Hematopoietic multipotent progenitor cell treated with erythropoietin and hydrocortisone succinate and interleukin-3 and kit ligand, for 15 days (in vitro differentiated cells): ENCODE measurements around the gene GLRX3.
A peak's percentile ranks its signal among the peaks of the same experiment; 100 is the strongest.
"Not testable (repeated sequence)": the region's sequence is repeated elsewhere in the genome, so short reads cannot be mapped to it uniquely, and the experiment has no call there.

ENCODE experiments used
- DNase-seq: peaks from one replicate; pipeline ENCODE4 v3.0.0-alpha.2; 2015; ENCODE audit warnings: low spot score

Gene GLRX3

GRCh38 chr10:130189608-130190054, 53.4 kb downstream of the GLRX3 start:
- no peak for DNase-seq

GRCh38 chr10:130190055-130190736, 54.0 kb downstream of the GLRX3 start:
- peak; percentile 88 for DNase-seq

- no peak for DNase-seq
Observed at GRCh38 chr10:130190737-130191115, 54.5 kb downstream of the GLRX3 start.

- DNase-seq, result no peak
Observed at GRCh38 chr10:130191380-130191779, 55.2 kb downstream of the GLRX3 start.

GRCh38 chr10:130192276-130192848, 56.2 kb downstream of the GLRX3 start:
- DNase-seq, result no peak

DNA sequence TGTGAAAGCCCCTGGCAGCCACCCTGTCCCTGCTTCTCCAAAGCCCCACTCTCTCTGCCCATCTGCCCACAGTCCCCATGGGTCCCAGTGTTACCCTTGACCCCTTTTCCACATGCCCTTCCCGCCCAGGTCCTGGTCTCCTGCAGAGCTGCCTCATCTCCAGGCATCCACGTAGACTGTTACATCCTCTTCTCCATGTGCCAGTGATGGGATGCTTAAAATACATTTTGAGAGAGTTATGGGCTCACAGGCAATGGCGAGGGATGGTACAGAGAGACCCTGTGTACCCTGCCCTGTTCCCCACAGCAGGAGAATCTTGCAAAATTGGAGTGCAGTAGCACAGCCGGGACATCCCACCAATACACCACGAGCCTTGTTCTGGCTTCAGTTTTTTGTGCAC, 56.8 kb downstream of the GLRX3 start:
- DNase-seq, result no peak

DNA sequence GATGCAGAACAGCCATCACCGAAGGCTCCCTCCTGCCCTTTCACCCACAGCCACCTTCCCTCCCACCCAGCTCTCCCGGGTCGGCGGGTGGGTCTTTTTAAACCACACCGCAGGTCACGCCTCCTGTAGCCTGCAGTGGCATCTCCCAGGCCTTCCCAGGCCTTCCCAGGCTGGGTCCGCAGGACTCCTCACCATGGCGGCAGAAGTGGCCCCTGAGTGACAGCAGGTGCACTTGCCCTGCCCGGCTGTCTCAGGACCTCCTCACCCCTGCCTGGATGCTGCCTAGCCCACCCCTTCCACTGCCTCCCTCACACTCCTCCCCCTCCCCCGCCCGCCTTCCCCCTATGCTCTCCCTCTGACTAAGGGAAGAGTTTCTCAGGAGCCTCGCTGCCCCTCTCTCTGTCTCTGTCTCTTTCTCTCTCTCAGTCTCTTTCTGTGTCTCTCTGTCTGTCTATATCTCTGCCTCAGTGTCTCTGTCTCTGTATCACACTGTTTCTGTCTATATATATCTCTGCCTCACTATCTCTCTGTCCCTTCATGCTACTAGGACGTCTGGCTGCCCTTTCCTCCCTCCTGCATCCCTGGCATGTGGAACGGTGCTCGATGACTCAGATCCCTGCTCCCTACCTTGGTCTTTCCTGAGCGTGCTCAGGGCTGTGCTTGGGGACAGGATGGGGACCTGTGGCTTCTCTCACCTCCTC, 57.5 kb downstream of the GLRX3 start:
- no peak for DNase-seq

DNA sequence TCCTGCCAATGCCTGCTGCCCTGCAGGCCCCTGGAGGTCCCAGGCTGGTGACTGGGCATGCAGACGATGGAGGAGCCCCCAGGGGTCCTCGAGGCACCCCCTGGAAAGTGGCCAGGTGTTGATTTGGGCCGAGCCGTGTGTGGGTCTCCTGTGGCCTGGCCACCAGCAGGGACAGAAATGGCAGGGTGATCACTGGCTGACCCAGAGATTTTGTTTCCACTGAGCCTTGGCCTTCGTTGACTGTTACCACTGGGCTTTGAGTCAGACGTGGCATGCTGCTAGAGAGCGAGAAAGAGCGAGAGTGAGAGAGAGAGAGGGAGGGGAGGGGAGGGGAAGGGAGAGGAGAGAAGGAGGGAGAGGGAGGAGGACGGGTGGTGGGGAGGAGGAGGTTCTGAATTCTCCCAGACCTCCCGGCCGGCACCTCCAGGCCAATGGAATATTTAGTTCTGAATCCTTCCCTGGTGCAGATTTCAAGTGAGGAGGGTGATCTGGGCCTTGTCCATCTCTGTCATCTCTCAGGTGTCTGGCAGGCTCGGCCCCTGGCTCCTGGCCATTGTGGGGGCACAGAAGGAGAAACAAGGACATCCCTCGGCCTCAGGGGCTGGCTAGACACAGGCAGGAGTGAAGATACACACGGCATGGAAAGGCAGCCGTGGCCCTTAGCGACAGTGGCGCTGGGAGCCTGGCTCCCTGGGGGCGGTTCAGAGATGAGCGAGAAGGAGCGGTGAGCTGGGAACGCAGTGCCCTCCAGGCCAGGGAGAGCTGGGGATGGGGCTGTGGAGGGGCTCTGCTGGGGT, 58.2 kb downstream of the GLRX3 start:
- no peak for DNase-seq

DNA sequence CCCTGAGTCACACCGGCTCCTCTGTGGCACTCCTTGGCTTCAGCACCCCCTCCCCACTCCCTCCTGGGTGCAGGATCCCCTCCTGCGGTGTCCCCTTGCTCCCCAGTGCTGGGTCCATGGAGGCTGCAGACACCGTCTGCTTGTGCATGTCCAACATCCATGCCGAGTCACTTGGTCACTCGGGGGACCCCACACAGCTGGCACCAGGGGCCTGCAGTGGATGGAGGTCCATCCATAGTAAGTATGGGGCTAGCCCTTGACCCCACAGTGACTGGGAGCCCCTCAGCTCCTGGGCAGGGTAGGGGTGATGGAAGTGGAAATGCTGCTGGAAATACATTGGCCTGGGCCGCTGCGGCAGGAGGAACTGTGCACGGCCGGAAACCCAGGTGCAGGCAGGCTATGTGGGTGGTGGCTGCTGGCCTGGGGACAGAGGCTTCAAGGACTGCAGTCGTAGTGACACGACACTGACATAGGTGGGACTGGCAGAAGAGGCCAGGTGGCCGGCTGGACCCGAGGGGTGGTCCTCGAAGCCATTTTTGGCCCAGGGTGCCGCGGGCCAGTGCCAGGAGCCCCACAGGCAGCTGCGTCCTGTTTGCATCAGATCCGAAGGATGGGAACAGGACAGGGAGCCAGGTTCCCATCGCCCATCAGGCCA, 58.9 kb downstream of the GLRX3 start:
- no peak for DNase-seq

DNA sequence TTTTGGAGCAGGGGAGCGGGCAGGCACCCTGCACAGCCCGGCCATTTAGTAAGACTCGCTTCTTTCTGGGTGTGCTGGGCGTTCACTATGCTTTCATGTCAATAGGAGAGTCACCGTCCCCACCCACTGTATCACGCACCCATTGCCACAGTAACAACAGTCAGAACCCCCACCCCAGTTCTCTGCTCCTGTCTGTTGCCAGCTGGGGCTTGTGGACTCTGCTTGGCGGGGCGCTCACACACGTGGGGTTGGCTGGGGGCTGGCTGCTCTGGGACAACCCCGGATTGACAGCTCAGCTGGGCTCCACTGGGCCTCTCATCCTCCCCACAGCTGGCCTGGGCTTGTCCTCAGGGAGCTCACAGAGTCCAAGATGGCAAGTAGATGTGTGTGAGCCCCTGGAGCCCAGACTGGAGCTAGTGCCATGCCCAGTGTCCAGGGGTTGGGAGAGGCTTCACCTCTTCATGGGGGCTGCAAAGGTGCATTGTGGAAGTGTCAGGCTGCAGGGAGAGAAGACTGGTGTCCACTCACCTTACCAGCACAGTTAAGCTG, 59.6 kb downstream of the GLRX3 start:
- no peak for DNase-seq

GRCh38 chr10:130196511-130197487, 60.6 kb downstream of the GLRX3 start:
- DNase-seq, result no peak

DNA sequence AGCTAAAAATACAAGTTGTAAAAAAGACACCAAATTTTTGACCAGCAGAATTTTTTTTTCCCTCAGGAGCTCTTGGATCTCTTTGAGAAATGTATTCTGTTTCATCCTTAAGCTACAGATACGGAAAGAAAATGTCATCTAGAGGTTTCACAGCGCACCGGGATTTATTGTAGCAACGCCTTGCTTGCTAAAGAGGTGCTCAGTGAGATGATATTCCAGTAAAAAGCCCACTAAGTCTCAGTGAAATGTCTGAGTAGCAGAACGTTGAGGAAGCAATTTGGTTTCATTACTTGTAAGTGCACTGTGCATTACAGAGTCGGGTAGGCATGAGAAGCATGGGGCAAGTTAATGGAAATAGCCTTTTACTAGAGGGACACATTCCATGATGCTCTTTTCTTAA, 62.5 kb downstream of the GLRX3 start:
- DNase-seq, result no peak

GRCh38 chr10:130200179-130201042, 64.2 kb downstream of the GLRX3 start:
- no peak for DNase-seq

DNA sequence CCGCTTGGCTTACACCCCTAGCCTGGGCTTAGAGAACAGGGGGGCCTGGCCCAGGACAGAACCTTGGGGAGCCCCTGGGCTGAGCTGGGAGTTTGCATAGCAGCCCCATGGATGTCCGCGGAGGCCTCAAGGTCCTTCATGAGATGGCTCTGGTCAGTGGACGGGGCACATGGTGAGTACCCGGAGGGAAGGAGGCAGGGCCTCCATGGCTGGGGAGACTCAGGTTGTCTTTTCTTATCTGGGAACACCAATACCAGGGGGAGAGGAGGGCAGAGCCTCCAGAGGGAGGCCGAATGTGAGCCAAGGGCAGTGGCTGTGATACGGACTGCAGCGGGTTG, 64.8 kb downstream of the GLRX3 start:
- no peak for DNase-seq

- not testable (repeated sequence) for DNase-seq
Observed at GRCh38 chr10:130202150-130202549, 66.0 kb downstream of the GLRX3 start.

DNA sequence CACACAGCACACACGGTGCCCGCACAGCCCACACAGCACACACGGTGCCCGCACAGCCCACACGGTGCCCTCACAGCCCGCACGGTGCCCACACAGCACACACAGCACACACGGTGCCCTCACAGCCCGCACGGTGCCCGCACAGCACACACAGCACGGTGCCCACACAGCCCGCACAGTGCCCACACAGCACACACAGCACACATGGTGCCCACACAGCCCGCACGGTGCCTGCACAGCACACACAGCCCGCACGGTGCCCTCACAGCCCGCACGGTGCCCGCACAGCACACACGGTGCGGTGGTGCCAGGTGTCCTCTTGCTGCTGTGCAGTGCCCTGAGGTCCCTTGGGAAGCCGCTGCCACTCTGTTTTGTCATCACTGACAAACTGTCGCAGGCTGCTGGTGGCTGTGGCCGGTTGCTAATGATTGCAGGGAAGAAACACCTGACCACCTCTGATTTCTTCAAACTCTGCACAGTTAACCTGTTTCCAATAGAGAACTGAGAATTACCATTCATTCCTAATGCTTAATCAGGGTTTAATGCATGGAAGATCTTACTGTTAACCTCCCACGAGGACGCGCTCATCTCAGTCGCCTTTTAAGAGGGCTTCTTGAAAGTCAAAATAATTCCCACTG, 66.9 kb downstream of the GLRX3 start:
- DNase-seq, result no peak

- no peak for DNase-seq
Observed at GRCh38 chr10:130203626-130204025, 67.4 kb downstream of the GLRX3 start.

GRCh38 chr10:130206216-130206737, 70.1 kb downstream of the GLRX3 start:
- no peak for DNase-seq

DNA sequence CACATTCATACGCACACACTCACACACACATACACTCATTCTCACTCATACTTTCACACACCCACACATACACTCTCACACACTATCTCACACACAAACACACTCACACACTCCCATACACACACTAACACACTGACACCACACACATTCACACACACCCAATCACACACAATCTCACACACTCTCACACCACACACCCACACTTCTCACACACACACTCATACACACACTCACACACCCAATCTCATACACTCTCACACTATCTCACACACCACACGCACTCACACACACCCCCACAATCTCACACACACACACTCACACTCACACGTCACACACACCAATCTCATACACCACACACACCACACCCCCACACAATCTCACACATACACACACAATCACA, 71.0 kb downstream of the GLRX3 start:
- DNase-seq, result no peak
